ENCODE results near the gene AFG1L.
"Not testable (repeated sequence)": the region's sequence is repeated elsewhere in the genome, so short reads cannot be mapped to it uniquely, and the experiment has no call there.

The AFG1L gene

GRCh38 chr6:108285381-108285780 is 9.5 kb upstream of the AFG1L start:
- TF ChIP-seq CTCF (conservative IDR thresholded peaks at IDR 0.05; ENCODE audit: low read depth, low read length), result no peak
- H3K79me2 ChIP-seq (ENCODE audit: insufficient read depth, low read depth), result no peaks in the 10 kb centered on the region
- H2AFZ ChIP-seq (ENCODE audit: low read depth), result no peak overlapping the region
- H3K9ac ChIP-seq, result no peak overlapping the region
- H3K27ac ChIP-seq, result no peak overlapping the region
- H3K4me2 ChIP-seq, result no peak overlapping the region
- H3K4me1 ChIP-seq (ENCODE audit: low read depth, poor library complexity, severe bottlenecking), result no peaks in the 10 kb centered on the region
- no peaks in the 10 kb centered on the region for H4K20me1 ChIP-seq (ENCODE audit: insufficient read depth)
- no peaks in the 10 kb centered on the region for H3K36me3 ChIP-seq (ENCODE audit: insufficient read depth)
- H3K4me3 ChIP-seq (IDR thresholded peaks at IDR 0.05; ENCODE audit: insufficient read depth, low read depth, low read length), result no peak overlapping the region
- H3K27me3 ChIP-seq (ENCODE audit: insufficient read depth, low read depth), result no peaks in the 10 kb centered on the region

GRCh38 chr6:108286366-108286765 is 8.5 kb upstream of the AFG1L start:
- Histone ChIP-seq H2AFZ (ENCODE audit: low read depth) (no peak overlapping the region), H4K20me1 (ENCODE audit: insufficient read depth) (no peaks in the 10 kb centered on the region), H3K4me1 (ENCODE audit: low read depth, poor library complexity, severe bottlenecking) (no peaks in the 10 kb centered on the region), H3K79me2 (ENCODE audit: insufficient read depth, low read depth) (no peaks in the 10 kb centered on the region), H3K4me2 (no peak overlapping the region), H3K27me3 (ENCODE audit: insufficient read depth, low read depth) (no peaks in the 10 kb centered on the region), H3K9ac (no peak overlapping the region), H3K4me3 (IDR thresholded peaks at IDR 0.05; ENCODE audit: insufficient read depth, low read depth, low read length) (no peak overlapping the region), H3K27ac (no peak overlapping the region), H3K36me3 (ENCODE audit: insufficient read depth) (no peaks in the 10 kb centered on the region)
- no peak for TF ChIP-seq CTCF (conservative IDR thresholded peaks at IDR 0.05; ENCODE audit: low read depth, low read length)

- TF ChIP-seq CTCF (conservative IDR thresholded peaks at IDR 0.05; ENCODE audit: low read depth, low read length), result no peak
- Histone ChIP-seq H2AFZ (ENCODE audit: low read depth) (no peak overlapping the region), H3K4me3 (IDR thresholded peaks at IDR 0.05; ENCODE audit: insufficient read depth, low read depth, low read length) (no peak overlapping the region), H3K36me3 (ENCODE audit: insufficient read depth) (no peaks in the 10 kb centered on the region), H3K4me1 (ENCODE audit: low read depth, poor library complexity, severe bottlenecking) (no peaks in the 10 kb centered on the region), H4K20me1 (ENCODE audit: insufficient read depth) (no peaks in the 10 kb centered on the region), H3K4me2 (no peak overlapping the region), H3K27me3 (ENCODE audit: insufficient read depth, low read depth) (no peaks in the 10 kb centered on the region), H3K79me2 (ENCODE audit: insufficient read depth, low read depth) (no peaks in the 10 kb centered on the region), H3K27ac (no peak overlapping the region), H3K9ac (no peak overlapping the region)
Measured at GRCh38 chr6:108287373-108287772, 7.5 kb upstream of the AFG1L start.

- no peak overlapping the region for H2AFZ ChIP-seq (ENCODE audit: low read depth)
- H3K79me2 ChIP-seq (ENCODE audit: insufficient read depth, low read depth), result no peaks in the 10 kb centered on the region
- H4K20me1 ChIP-seq (ENCODE audit: insufficient read depth), result no peaks in the 10 kb centered on the region
- H3K36me3 ChIP-seq (ENCODE audit: insufficient read depth), result no peaks in the 10 kb centered on the region
- TF ChIP-seq CTCF (conservative IDR thresholded peaks at IDR 0.05; ENCODE audit: low read depth, low read length), result no peak
- no peaks in the 10 kb centered on the region for H3K4me1 ChIP-seq (ENCODE audit: low read depth, poor library complexity, severe bottlenecking)
- no peak overlapping the region for H3K9ac ChIP-seq
- H3K27me3 ChIP-seq (ENCODE audit: insufficient read depth, low read depth), result no peaks in the 10 kb centered on the region
- H3K4me2 ChIP-seq, result no peak overlapping the region
- no peak overlapping the region for H3K4me3 ChIP-seq (IDR thresholded peaks at IDR 0.05; ENCODE audit: insufficient read depth, low read depth, low read length)
- H3K27ac ChIP-seq, result no peak overlapping the region
Measured at GRCh38 chr6:108288742-108289141, 6.1 kb upstream of the AFG1L start.

GRCh38 chr6:108291091-108291490 is 3.8 kb upstream of the AFG1L start:
- Histone ChIP-seq H3K27me3 (ENCODE audit: insufficient read depth, low read depth) (no peaks in the 10 kb centered on the region), H2AFZ (ENCODE audit: low read depth) (no peak overlapping the region), H3K4me1 (ENCODE audit: low read depth, poor library complexity, severe bottlenecking) (peaks cover 8% of the 10 kb centered on the region), H3K4me2 (no peak overlapping the region), H3K36me3 (ENCODE audit: insufficient read depth) (no peaks in the 10 kb centered on the region), H3K79me2 (ENCODE audit: insufficient read depth, low read depth) (no peaks in the 10 kb centered on the region), H3K9ac (no peak overlapping the region), H3K4me3 (IDR thresholded peaks at IDR 0.05; ENCODE audit: insufficient read depth, low read depth, low read length) (no peak overlapping the region), H4K20me1 (ENCODE audit: insufficient read depth) (no peaks in the 10 kb centered on the region), H3K27ac (no peak overlapping the region)
- no peak for TF ChIP-seq CTCF (conservative IDR thresholded peaks at IDR 0.05; ENCODE audit: low read depth, low read length)

GRCh38 chr6:108292561-108292960 is 2.3 kb upstream of the AFG1L start:
- not testable (repeated sequence) for H3K4me3 ChIP-seq (IDR thresholded peaks at IDR 0.05; ENCODE audit: insufficient read depth, low read depth, low read length); H3K9ac ChIP-seq; H3K27ac ChIP-seq; H4K20me1 ChIP-seq (ENCODE audit: insufficient read depth); H3K36me3 ChIP-seq (ENCODE audit: insufficient read depth); H3K4me2 ChIP-seq; H3K79me2 ChIP-seq (ENCODE audit: insufficient read depth, low read depth); H2AFZ ChIP-seq (ENCODE audit: low read depth); H3K27me3 ChIP-seq (ENCODE audit: insufficient read depth, low read depth); H3K4me1 ChIP-seq (ENCODE audit: low read depth, poor library complexity, severe bottlenecking)

All from KMS-11 (cell line).